Psoas muscle (tissue), 8 donors: ENCODE data around the gene CD44. TPM values are rescaled to one million over a fixed set of nuclear protein-coding genes. Genes with fewer than 3 reads are reported as not detected.

ENCODE experiments used
- ATAC-seq, 4 donors: fragments of 200-7000 bp; cut with Tn5 transposase; one replicate each; pipeline ENCODE4 v1.9.1; 2020; ENCODE audit warnings: moderate library complexity in 3 of 4, mild to moderate bottlenecking in 2 of 4
- DNase-seq, 2 donors: peaks; one replicate each; pipeline ENCODE4 v3.0.0-alpha.2; 2020
- H3K27ac ChIP-seq: fragments of 200-600 bp; one replicate; pipeline ENCODE4 v1.8.0; 2022
- H3K27me3 ChIP-seq, 3 donors: fragments of 200-600 bp in 1 of 3; one replicate each; pipeline versions ENCODE4 v1.6.1 to v1.8.0; 2013 to 2022; ENCODE audit warnings: low read length in 2 of 3, mild to moderate bottlenecking in 2 of 3, moderate library complexity in 1 of 3; ENCODE audit not compliant: insufficient read depth in 3 of 3
- H3K36me3 ChIP-seq, 2 donors: fragments of 200-600 bp in 1 of 2; one replicate each; pipeline versions ENCODE4 v1.6.1 to v1.8.0; 2013 to 2022; ENCODE audit warnings: low read depth in 1 of 2, mild to moderate bottlenecking in 1 of 2, moderate library complexity in 1 of 2; ENCODE audit not compliant: insufficient read depth in 1 of 2
- H3K4me1 ChIP-seq: fragments of 200-600 bp; one replicate; pipeline ENCODE4 v1.8.0; 2022
- H3K4me3 ChIP-seq: fragments of 200-600 bp; one replicate; pipeline ENCODE4 v1.8.0; 2022; ENCODE audit warnings: mild to moderate bottlenecking
- H3K9me3 ChIP-seq: fragments of 200-600 bp; one replicate; pipeline ENCODE4 v1.8.0; 2022
- CTCF ChIP-seq: fragments of 200-600 bp; IDR thresholded peaks from one replicate; pipeline ENCODE4 v1.8.0; 2022; ENCODE audit warnings: antibody characterized with exemption
- WGBS, 3 donors: extraction: QIAGEN DNeasy Blood & Tissue Kit; methylation state at CpG; one replicate each; pipeline versions ENCODE4 v1.1.6 to v1.1.7; 2013; 5-methylcytosine and 5-hydroxymethylcytosine counted together
- intact Hi-C, 2 donors: fragments of 100-400 bp; cut with DNase I; formaldehyde crosslinking; loops; one replicate each; pipeline versions ENCODE4 v1.11.0 to v1.14.2; 2022
- polyA plus RNA-seq, 3 donors: library from polyadenylated mRNA; stranded (reverse); fragments of 200-250 nt; gene quantifications; one replicate each; pipeline ENCODE4 v1.2.3, GENCODE V29; 2013
- total RNA-seq, 4 donors: library from RNA; stranded (reverse); fragmentation: NEBNext Ultra II Directional in 2 of 4; extraction: Animal tissue kit (Norgen Biotek cat#: 25700) in 2 of 4; gene quantifications; one replicate each; pipeline versions ENCODE4 v1.2.1 to v1.2.4, GENCODE V29; 2021 to 2023
- donor health status: healthy with polysubstance abuse.
- donor health status: DM: no; HTN: no; CAD: no; lungs with moderate emphysema.
- donor health status: Bipolar disorder and iron deficiency.
- donor health status: healthy.
- donor health status: DM: yes; HTN: yes; CAD: no.
- donor health status: DM: no; HTN: no; CAD: no.
- donor health status: DM: no; HTN: no; CAD: no.
- donor health status: DM: yes; HTN: yes; CAD: no.

CD44 gene
- total and polyA plus RNA-seq, 7 donors: 3.4 to 35.4 (median 23.2) TPM

DNA sequence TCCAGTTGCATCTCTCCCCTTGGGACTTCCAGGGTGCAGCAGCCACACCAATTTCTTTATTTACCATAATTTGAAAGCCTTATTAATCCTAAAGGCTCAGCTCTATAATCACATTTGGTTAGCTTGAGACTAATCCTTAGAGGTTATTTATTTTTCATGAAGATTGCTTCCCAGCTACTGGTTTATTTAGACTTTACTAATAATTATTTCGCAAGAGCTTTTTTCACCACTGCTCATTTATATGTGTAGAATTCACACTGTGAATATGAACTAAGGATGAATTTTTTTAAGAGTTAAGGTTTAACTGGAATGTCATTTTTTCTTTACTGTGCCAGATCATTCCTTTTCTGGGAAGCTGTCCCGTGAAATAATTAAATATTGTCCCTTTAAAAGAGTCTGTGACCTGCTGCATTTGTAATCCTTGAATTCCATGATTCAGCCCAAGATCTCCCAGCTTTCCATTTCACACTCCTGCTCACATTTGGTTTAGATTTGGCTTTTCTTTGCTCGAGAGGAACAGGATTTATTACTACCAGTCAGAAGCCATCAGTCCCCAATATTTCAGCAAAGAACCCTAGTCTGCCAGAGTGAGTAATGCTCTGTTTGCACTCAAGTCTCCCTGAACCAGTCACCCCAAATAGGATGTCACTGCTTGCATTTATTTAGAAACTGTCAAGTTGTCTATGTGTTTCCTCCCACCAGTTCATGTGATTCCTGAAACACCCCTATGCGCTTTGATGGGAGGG is 4.4 kb upstream of the CD44 start:
- Histone ChIP-seq H3K27me3 (peaks cover 0 to 23% (median 0%) of the 10 kb centered on the region in 3 donors), H3K9me3 (no peaks in the 10 kb centered on the region), H3K36me3 (no peaks in the 10 kb centered on the region), H3K27ac (no peak overlapping the region), H3K4me1 (peaks cover 5% of the 10 kb centered on the region), H3K4me3 (no peak overlapping the region)
- ATAC-seq: no peak
- WGBS, 3 donors: 69 to 72% (median 71%) methylated on average over 4 of the region's 4 CpGs
- DNase-seq: no peak
- TF ChIP-seq CTCF: no peak
- intact Hi-C loops: no loop called here

GRCh38 chr11:35135222-35135621 is 3.7 kb upstream of the CD44 start:
- no peak overlapping the region for H3K27ac ChIP-seq
- intact Hi-C loops: no loop called here
- DNase-seq (no peak), ATAC-seq (no peak)
- no peaks in the 10 kb centered on the region for H3K9me3 ChIP-seq
- peaks cover 0 to 24% (median 0%) of the 10 kb centered on the region in 3 donors for H3K27me3 ChIP-seq
- no peak overlapping the region for H3K4me3 ChIP-seq
- WGBS, 3 donors: 78 to 85% (median 85%) methylated on average over 3 of the region's 3 CpGs
- TF ChIP-seq CTCF: no peak
- peaks cover 7% of the 10 kb centered on the region for H3K4me1 ChIP-seq
- H3K36me3 ChIP-seq: no peaks in the 10 kb centered on the region

- intact Hi-C loops: no loop called here
- DNase-seq: no peak
- H3K9me3 ChIP-seq: no peaks in the 10 kb centered on the region
- ATAC-seq: no peak
- H3K27me3 ChIP-seq: peaks cover 0 to 24% (median 0%) of the 10 kb centered on the region in 3 donors
- peaks cover 7% of the 10 kb centered on the region for H3K4me1 ChIP-seq
- H3K36me3 ChIP-seq: no peaks in the 10 kb centered on the region
- H3K4me3 ChIP-seq: no peak overlapping the region
- no peak for TF ChIP-seq CTCF
- H3K27ac ChIP-seq: no peak overlapping the region
- 94 to 98% (median 98%) methylated on average over 5 of the region's 5 CpGs for WGBS, 3 donors
Observed at GRCh38 chr11:35136311-35136710, 2.7 kb upstream of the CD44 start.

GRCh38 chr11:35138058-35138457 is 913 bp upstream of the CD44 start:
- H3K27me3 ChIP-seq: peaks cover 0 to 24% (median 0%) of the 10 kb centered on the region in 3 donors
- WGBS, 3 donors: 48 to 80% (median 64%) methylated on average over 1 of the region's 1 CpG
- no peak overlapping the region for H3K27ac ChIP-seq
- H3K4me1 ChIP-seq: peaks cover 7% of the 10 kb centered on the region
- peak overlapping the region; percentile 71 for H3K4me3 ChIP-seq
- no peaks in the 10 kb centered on the region for H3K9me3 ChIP-seq
- no peak for DNase-seq
- ATAC-seq: no peak
- no peak for TF ChIP-seq CTCF
- H3K36me3 ChIP-seq: no peaks in the 10 kb centered on the region
- intact Hi-C loops: no loop called here

- TF ChIP-seq CTCF: no peak
- intact Hi-C loops: no loop called here
- no peaks in the 10 kb centered on the region for H3K9me3 ChIP-seq
- WGBS, 3 donors: 4 to 11% (median 7%) methylated on average over 15 to 16 of the region's 16 CpGs
- DNase-seq (no peak), ATAC-seq (peak in 3 of 4 donors; percentile 6 to 51 (median 16))
- peaks cover 0 to 24% (median 0%) of the 10 kb centered on the region in 3 donors for H3K27me3 ChIP-seq
- H3K4me1 ChIP-seq: peaks cover 7% of the 10 kb centered on the region
- H3K27ac ChIP-seq: peak overlapping the region; percentile 58
- peak overlapping the region; percentile 71 for H3K4me3 ChIP-seq
- H3K36me3 ChIP-seq: no peaks in the 10 kb centered on the region
Observed at GRCh38 chr11:35138606-35138942, 397 bp upstream of the CD44 start.
